ENCODE results near the gene LILRB1.

- TF ChIP-seq CTCF (IDR thresholded peaks at IDR 0.05 in 2 of 3, conservative IDR thresholded peaks at IDR 0.05 in 1 of 3; ENCODE audit: insufficient read depth in 2 of 3, low read depth in 1 of 3, low read length in 3 of 3) (no peak), ZNF280A (IDR thresholded peaks at IDR 0.05; ENCODE audit: low read depth, partially characterized antibody) (no peak), EZH2 (IDR thresholded peaks at IDR 0.05; ENCODE audit: borderline replicate concordance, low read depth, low read length) (no peak), POLR2AphosphoS5 (IDR thresholded peaks at IDR 0.05; ENCODE audit: control insufficient read depth, insufficient read depth, low read depth, low read length) (no peak), ZBTB1 (CRISPR knock-in tag; IDR thresholded peaks at IDR 0.05; ENCODE audit: borderline replicate concordance, low read depth) (no peak), GABPA (tag; conservative IDR thresholded peaks at IDR 0.05; ENCODE audit: low read depth) (no peak), RFX5 (IDR thresholded peaks at IDR 0.05; ENCODE audit: low read depth, low read length) (no peak), TCF7L2 (IDR thresholded peaks at IDR 0.05; ENCODE audit: low read depth, low read length) (no peak), HNRNPUL1 (IDR thresholded peaks at IDR 0.05; ENCODE audit: low read length) (no peak), ZNF766 (CRISPR knock-in tag; conservative IDR thresholded peaks at IDR 0.05) (no peak), SIX5 (IDR thresholded peaks at IDR 0.05; ENCODE audit: borderline replicate concordance in 1 of 2, insufficient read depth in 1 of 2, low read depth in 1 of 2, low read length in 2 of 2) (no peak)
Observed at GRCh38 chr19:54662730-54663129, 32.4 kb downstream of the LILRB1 start, which contains the start of gene LILRB4.
